ENCODE results near the gene BRINP2. TPM values are rescaled to one million over a fixed set of nuclear protein-coding genes. Genes with fewer than 3 reads are reported as not detected.

BRINP2 gene
- total and polyA plus RNA-seq, 7 experiments from 2014 or later, result not detected

DNA sequence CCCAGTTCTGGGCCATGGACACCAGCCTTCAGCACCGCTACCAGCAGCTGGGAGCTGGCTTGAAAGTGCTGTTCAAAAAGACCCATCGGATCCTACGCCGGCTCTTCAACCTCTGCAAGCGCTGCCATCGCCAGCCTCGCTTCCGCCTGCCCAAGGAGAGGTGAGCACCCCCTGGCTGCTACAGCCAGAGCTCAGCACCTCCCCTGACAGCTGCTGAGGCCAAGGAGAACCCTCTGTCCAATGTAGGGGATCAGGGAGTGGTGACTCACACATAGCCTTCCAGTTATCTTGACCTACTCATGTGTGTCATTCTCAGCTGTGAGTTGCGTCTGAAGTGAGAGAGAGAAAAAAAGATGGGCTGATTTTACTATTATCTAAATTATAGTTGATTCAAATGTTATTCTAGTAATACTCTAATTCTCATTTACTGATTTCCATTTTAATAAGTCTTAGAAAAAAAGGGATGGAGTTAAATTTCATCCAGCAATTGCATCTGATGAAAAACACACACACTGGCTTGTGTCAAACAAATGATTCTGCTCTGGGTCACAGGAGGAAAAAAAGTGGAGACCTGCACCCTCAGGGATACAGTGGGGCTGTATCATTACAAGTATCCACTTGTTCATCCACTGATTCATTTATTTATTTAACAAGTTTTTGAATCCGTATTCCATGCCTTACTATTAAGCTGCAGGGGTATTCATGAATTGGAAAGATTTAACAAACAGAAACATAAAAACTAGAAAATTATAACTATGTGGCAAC, 108.0 kb downstream of the BRINP2 start:
- Mint-ChIP-seq H3K36me3 (no peaks in the 10 kb centered on the region), H3K4me3 (no peak overlapping the region), H3K9me3 (peaks cover 0 to 12% (median 7%) of the 10 kb centered on the region in 11 donors), H3K4me1 (no peaks in the 10 kb centered on the region), H3K27ac (no peak overlapping the region), H3K27me3 (no peaks in the 10 kb centered on the region)
- ATAC-seq (no peak), DNase-seq (no peak)
- no peaks in the 10 kb centered on the region for H3K4me1 ChIP-seq (ENCODE audit: control insufficient read depth in 2 of 2, insufficient read depth in 2 of 2, low read length in 2 of 2)
- no peaks in the 10 kb centered on the region for H3K36me3 ChIP-seq (ENCODE audit: control insufficient read depth in 2 of 3, insufficient read depth in 3 of 3, low read length in 3 of 3)
- intact Hi-C loops (cut with micrococcal nuclease), result no loop called here
- no peaks in the 10 kb centered on the region for H3K27me3 ChIP-seq (ENCODE audit: control insufficient read depth in 2 of 2, insufficient read depth in 2 of 2, low read length in 2 of 2)
- H3K27ac ChIP-seq (ENCODE audit: low read depth, low read length), result no peak overlapping the region
- H3K9me3 ChIP-seq (ENCODE audit: control insufficient read depth in 2 of 3, low read length in 3 of 3), result no peaks in the 10 kb centered on the region
- ChIA-PET CTCF (no interaction called here), POLR2A (no interaction called here)
- no peak overlapping the region for H3K4me3 ChIP-seq (ENCODE audit: low read length)

DNA sequence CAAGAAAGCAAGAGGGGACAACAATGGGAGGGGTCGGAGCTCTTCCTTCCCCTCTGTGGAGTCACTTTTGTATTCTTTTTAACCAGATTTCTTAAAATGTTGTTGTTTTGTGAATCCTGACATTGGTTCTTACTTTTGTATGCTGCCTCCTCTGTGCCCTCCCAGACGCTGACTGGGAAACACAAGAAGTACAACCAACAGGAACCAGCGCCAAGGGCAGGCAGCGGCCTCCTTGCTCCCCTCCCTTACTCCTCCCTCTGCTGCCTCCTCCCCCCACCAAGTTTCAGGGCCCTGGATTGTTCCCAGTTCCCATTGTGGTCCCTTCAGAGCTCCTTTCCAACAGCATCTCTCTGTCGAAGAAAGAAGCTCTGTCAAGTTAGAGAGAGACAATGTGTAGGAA, 111.1 kb downstream of the BRINP2 start:
- Histone ChIP-seq H3K4me3 (ENCODE audit: low read length) (no peak overlapping the region), H3K4me1 (ENCODE audit: control insufficient read depth in 2 of 2, insufficient read depth in 2 of 2, low read length in 2 of 2) (no peaks in the 10 kb centered on the region), H3K27ac (ENCODE audit: low read depth, low read length) (no peak overlapping the region), H3K36me3 (ENCODE audit: control insufficient read depth in 2 of 3, insufficient read depth in 3 of 3, low read length in 3 of 3) (no peaks in the 10 kb centered on the region), H3K9me3 (ENCODE audit: control insufficient read depth in 2 of 3, low read length in 3 of 3) (no peaks in the 10 kb centered on the region), H3K27me3 (ENCODE audit: control insufficient read depth in 2 of 2, insufficient read depth in 2 of 2, low read length in 2 of 2) (no peaks in the 10 kb centered on the region)
- ChIA-PET CTCF (no interaction called here), POLR2A (no interaction called here)
- Mint-ChIP-seq H3K9me3 (peaks cover 0 to 13% (median 7%) of the 10 kb centered on the region in 11 donors), H3K27ac (no peak overlapping the region), H3K4me3 (no peak overlapping the region), H3K27me3 (no peaks in the 10 kb centered on the region), H3K36me3 (no peaks in the 10 kb centered on the region), H3K4me1 (no peaks in the 10 kb centered on the region)
- intact Hi-C loops (cut with micrococcal nuclease), result no loop called here
- ATAC-seq, result no peak
- no peak for DNase-seq

DNA sequence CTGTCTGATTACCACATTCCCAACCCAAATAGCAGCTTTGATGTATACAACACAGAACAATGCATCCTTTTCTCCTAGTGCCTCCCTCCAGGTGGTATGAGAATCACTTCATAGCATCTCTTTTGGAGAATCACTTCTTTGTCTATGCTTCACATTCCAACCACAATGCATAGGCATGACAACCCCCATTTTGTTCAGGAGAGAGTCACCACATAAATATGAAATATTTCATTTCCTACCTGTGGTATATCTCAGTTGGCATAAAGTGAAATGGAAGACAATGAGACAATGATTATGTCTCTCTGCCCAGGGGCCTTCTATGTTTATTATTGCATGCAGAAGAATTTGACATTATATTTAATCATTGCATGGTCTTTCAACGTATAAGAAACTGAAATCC, 112.2 kb downstream of the BRINP2 start:
- no peak overlapping the region for H3K27ac ChIP-seq (ENCODE audit: low read depth, low read length)
- H3K4me1 ChIP-seq (ENCODE audit: control insufficient read depth in 2 of 2, insufficient read depth in 2 of 2, low read length in 2 of 2), result no peaks in the 10 kb centered on the region
- ChIA-PET POLR2A (no interaction called here), CTCF (no interaction called here)
- DNase-seq (no peak), ATAC-seq (no peak)
- H3K4me3 Mint-ChIP-seq, result no peak overlapping the region
- H3K4me3 ChIP-seq (ENCODE audit: low read length), result no peak overlapping the region
- H3K36me3 ChIP-seq (ENCODE audit: control insufficient read depth in 2 of 3, insufficient read depth in 3 of 3, low read length in 3 of 3), result no peaks in the 10 kb centered on the region
- H3K4me1 Mint-ChIP-seq, result no peaks in the 10 kb centered on the region
- H3K36me3 Mint-ChIP-seq, result no peaks in the 10 kb centered on the region
- H3K27me3 Mint-ChIP-seq, result no peaks in the 10 kb centered on the region
- peaks cover 0 to 14% (median 7%) of the 10 kb centered on the region in 11 donors for H3K9me3 Mint-ChIP-seq
- no peaks in the 10 kb centered on the region for H3K27me3 ChIP-seq (ENCODE audit: control insufficient read depth in 2 of 2, insufficient read depth in 2 of 2, low read length in 2 of 2)
- no peak overlapping the region for H3K27ac Mint-ChIP-seq
- no peaks in the 10 kb centered on the region for H3K9me3 ChIP-seq (ENCODE audit: control insufficient read depth in 2 of 3, low read length in 3 of 3)
- intact Hi-C loops (cut with micrococcal nuclease), result no loop called here

DNA sequence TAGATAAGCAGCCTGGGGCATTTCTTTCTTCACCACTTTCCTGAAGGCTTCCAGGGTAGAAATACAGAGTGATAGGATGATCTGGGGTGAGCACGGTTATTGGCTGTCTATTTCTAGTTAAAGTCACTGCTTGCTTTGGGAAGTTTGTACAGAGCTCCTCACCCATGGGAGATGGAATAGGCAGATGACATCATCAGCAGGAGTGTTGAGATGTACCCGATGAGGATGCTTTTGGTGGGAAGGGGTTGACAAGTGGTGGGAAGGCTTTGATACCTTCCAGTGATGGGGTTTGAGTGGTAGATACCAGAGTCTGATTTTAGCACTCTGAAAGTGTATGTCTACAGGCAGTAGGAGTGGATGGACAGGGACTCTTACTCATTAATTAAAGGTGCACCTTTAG, 112.6 kb downstream of the BRINP2 start:
- Mint-ChIP-seq H3K27me3 (no peaks in the 10 kb centered on the region), H3K4me3 (no peak overlapping the region), H3K27ac (no peak overlapping the region), H3K9me3 (peaks cover 0 to 12% (median 7%) of the 10 kb centered on the region in 11 donors), H3K4me1 (no peaks in the 10 kb centered on the region), H3K36me3 (no peaks in the 10 kb centered on the region)
- intact Hi-C loops (cut with micrococcal nuclease), result no loop called here
- no peak overlapping the region for H3K27ac ChIP-seq (ENCODE audit: low read depth, low read length)
- no peak for DNase-seq
- no peaks in the 10 kb centered on the region for H3K9me3 ChIP-seq (ENCODE audit: control insufficient read depth in 2 of 3, low read length in 3 of 3)
- no peaks in the 10 kb centered on the region for H3K4me1 ChIP-seq (ENCODE audit: control insufficient read depth in 2 of 2, insufficient read depth in 2 of 2, low read length in 2 of 2)
- no peaks in the 10 kb centered on the region for H3K36me3 ChIP-seq (ENCODE audit: control insufficient read depth in 2 of 3, insufficient read depth in 3 of 3, low read length in 3 of 3)
- POLR2A ChIA-PET, result no interaction called here
- no peak overlapping the region for H3K4me3 ChIP-seq (ENCODE audit: low read length)
- CTCF ChIA-PET, result no interaction called here
- no peak for ATAC-seq
- H3K27me3 ChIP-seq (ENCODE audit: control insufficient read depth in 2 of 2, insufficient read depth in 2 of 2, low read length in 2 of 2), result no peaks in the 10 kb centered on the region

DNA sequence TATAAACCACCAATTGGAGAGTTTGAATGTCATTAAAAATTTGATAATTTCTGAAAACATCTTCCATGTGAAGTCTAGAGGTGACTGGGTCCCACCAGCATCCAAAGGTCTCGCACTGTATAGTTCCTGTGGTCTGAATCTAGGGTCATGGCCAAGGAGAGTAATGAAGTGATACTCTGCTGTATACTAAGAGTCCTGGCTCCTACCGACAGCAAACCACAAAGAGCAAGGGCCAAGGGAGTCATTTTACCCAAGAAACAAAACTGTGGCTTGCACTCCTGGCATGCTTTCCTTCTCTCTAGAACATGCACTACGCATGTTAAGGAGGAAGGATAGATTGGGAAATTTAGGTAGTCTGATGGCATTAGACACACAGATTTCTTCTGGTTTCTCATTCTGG, 115.6 kb downstream of the BRINP2 start:
- no peaks in the 10 kb centered on the region for H3K36me3 Mint-ChIP-seq
- ATAC-seq (no peak), DNase-seq (no peak)
- no peaks in the 10 kb centered on the region for H3K27me3 ChIP-seq (ENCODE audit: control insufficient read depth in 2 of 2, insufficient read depth in 2 of 2, low read length in 2 of 2)
- no peak overlapping the region for H3K27ac ChIP-seq (ENCODE audit: low read depth, low read length)
- no peak overlapping the region for H3K4me3 ChIP-seq (ENCODE audit: low read length)
- no peaks in the 10 kb centered on the region for H3K27me3 Mint-ChIP-seq
- intact Hi-C loops (cut with micrococcal nuclease), result no loop called here
- H3K4me1 Mint-ChIP-seq, result no peaks in the 10 kb centered on the region
- H3K36me3 ChIP-seq (ENCODE audit: control insufficient read depth in 2 of 3, insufficient read depth in 3 of 3, low read length in 3 of 3), result no peaks in the 10 kb centered on the region
- H3K4me1 ChIP-seq (ENCODE audit: control insufficient read depth in 2 of 2, insufficient read depth in 2 of 2, low read length in 2 of 2), result no peaks in the 10 kb centered on the region
- H3K9me3 ChIP-seq (ENCODE audit: control insufficient read depth in 2 of 3, low read length in 3 of 3), result no peaks in the 10 kb centered on the region
- ChIA-PET CTCF (no interaction called here), POLR2A (no interaction called here)
- no peak overlapping the region for H3K27ac Mint-ChIP-seq
- H3K9me3 Mint-ChIP-seq, result peaks cover 0 to 16% (median 2%) of the 10 kb centered on the region in 11 donors
- H3K4me3 Mint-ChIP-seq, result no peak overlapping the region

DNA sequence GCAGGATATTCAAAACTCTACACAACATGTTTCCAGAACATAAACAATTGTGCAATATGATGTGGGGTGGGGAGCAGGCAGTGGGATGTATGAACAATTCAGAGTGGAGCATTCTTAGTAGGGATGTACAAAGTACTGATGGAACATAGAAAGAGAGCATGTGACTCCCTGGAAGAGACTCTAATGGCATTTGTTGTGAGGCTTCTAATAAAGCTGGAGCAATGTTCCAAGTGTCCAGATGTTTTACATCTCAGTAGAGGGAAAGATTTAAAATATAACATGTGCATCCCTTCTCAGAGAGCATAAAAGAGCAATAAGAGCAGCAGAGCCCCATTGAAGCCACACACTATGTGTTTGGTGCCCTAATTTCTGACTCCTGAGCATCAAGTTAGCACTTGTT, 116.5 kb downstream of the BRINP2 start:
- H3K36me3 ChIP-seq (ENCODE audit: control insufficient read depth in 2 of 3, insufficient read depth in 3 of 3, low read length in 3 of 3), result no peaks in the 10 kb centered on the region
- no peaks in the 10 kb centered on the region for H3K36me3 Mint-ChIP-seq
- no peaks in the 10 kb centered on the region for H3K4me1 Mint-ChIP-seq
- CTCF ChIA-PET, result no interaction called here
- DNase-seq, result no peak
- no peaks in the 10 kb centered on the region for H3K9me3 ChIP-seq (ENCODE audit: control insufficient read depth in 2 of 3, low read length in 3 of 3)
- no peak overlapping the region for H3K4me3 Mint-ChIP-seq
- no peak overlapping the region for H3K27ac Mint-ChIP-seq
- H3K27me3 Mint-ChIP-seq, result no peaks in the 10 kb centered on the region
- POLR2A ChIA-PET, result no interaction called here
- H3K4me3 ChIP-seq (ENCODE audit: low read length), result no peak overlapping the region
- H3K9me3 Mint-ChIP-seq, result peaks cover 0 to 20% (median 2%) of the 10 kb centered on the region in 11 donors
- intact Hi-C loops (cut with micrococcal nuclease), result no loop called here
- no peaks in the 10 kb centered on the region for H3K27me3 ChIP-seq (ENCODE audit: control insufficient read depth in 2 of 2, insufficient read depth in 2 of 2, low read length in 2 of 2)
- H3K27ac ChIP-seq (ENCODE audit: low read depth, low read length), result no peak overlapping the region
- H3K4me1 ChIP-seq (ENCODE audit: control insufficient read depth in 2 of 2, insufficient read depth in 2 of 2, low read length in 2 of 2), result no peaks in the 10 kb centered on the region
- ATAC-seq, result no peak

DNA sequence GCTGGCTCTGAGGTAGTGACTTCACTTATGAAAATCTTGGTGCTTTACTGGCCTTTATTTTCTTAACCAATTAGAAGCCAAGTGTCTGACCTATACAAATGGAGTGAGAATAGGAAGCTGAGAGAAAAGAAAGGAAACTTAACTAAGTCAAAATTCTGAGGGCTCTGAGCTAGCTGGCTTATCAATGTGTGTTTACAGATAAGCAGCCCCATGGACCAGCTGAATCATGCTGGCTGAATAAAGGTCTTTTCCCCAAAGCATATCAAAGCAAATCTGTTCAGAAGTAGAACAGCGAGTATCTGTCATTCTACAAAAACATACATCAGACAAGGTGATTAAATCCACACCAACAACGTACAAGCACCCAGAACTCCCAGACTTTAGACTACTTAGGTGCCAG, 117.2 kb downstream of the BRINP2 start:
- CTCF ChIA-PET, result interaction anchor here (0.5 kb wide), 1 partner anchor 252 kb away, joined by 3 read pairs; no protein-coding TSS in a partner anchor
- H3K9me3 ChIP-seq (ENCODE audit: control insufficient read depth in 2 of 3, low read length in 3 of 3), result no peaks in the 10 kb centered on the region
- Mint-ChIP-seq H3K27me3 (no peaks in the 10 kb centered on the region), H3K4me3 (no peak overlapping the region), H3K36me3 (no peaks in the 10 kb centered on the region), H3K9me3 (peaks cover 0 to 20% (median 2%) of the 10 kb centered on the region in 11 donors), H3K27ac (no peak overlapping the region), H3K4me1 (no peaks in the 10 kb centered on the region)
- H3K27me3 ChIP-seq (ENCODE audit: control insufficient read depth in 2 of 2, insufficient read depth in 2 of 2, low read length in 2 of 2), result no peaks in the 10 kb centered on the region
- intact Hi-C loops (cut with micrococcal nuclease), result no loop called here
- H3K4me1 ChIP-seq (ENCODE audit: control insufficient read depth in 2 of 2, insufficient read depth in 2 of 2, low read length in 2 of 2), result no peaks in the 10 kb centered on the region
- H3K27ac ChIP-seq (ENCODE audit: low read depth, low read length), result no peak overlapping the region
- no peak overlapping the region for H3K4me3 ChIP-seq (ENCODE audit: low read length)
- no peak for ATAC-seq
- POLR2A ChIA-PET, result no interaction called here
- no peaks in the 10 kb centered on the region for H3K36me3 ChIP-seq (ENCODE audit: control insufficient read depth in 2 of 3, insufficient read depth in 3 of 3, low read length in 3 of 3)
- no peak for DNase-seq

Data from naive thymus-derived CD4-positive, alpha-beta T cell (primary cell).